GM12874 (cell line): Measurements from ENCODE around the gene RPL26.

ENCODE experiments used
- TF ChIP-seq, protein P1 (sequence below): IDR thresholded peaks from 2 replicates; pipeline ENCODE4 v1.5.1; 2011; ENCODE audit warnings: low read depth, mild to moderate bottlenecking, control low read depth, low read length, moderate library complexity; ENCODE audit not compliant: insufficient read depth

Gene RPL26

GRCh38 chr17:8382880-8383142, 182 bp downstream of the RPL26 start:
- TF ChIP-seq, protein P1, sequence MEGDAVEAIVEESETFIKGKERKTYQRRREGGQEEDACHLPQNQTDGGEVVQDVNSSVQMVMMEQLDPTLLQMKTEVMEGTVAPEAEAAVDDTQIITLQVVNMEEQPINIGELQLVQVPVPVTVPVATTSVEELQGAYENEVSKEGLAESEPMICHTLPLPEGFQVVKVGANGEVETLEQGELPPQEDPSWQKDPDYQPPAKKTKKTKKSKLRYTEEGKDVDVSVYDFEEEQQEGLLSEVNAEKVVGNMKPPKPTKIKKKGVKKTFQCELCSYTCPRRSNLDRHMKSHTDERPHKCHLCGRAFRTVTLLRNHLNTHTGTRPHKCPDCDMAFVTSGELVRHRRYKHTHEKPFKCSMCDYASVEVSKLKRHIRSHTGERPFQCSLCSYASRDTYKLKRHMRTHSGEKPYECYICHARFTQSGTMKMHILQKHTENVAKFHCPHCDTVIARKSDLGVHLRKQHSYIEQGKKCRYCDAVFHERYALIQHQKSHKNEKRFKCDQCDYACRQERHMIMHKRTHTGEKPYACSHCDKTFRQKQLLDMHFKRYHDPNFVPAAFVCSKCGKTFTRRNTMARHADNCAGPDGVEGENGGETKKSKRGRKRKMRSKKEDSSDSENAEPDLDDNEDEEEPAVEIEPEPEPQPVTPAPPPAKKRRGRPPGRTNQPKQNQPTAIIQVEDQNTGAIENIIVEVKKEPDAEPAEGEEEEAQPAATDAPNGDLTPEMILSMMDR, result no peak

DNA sequence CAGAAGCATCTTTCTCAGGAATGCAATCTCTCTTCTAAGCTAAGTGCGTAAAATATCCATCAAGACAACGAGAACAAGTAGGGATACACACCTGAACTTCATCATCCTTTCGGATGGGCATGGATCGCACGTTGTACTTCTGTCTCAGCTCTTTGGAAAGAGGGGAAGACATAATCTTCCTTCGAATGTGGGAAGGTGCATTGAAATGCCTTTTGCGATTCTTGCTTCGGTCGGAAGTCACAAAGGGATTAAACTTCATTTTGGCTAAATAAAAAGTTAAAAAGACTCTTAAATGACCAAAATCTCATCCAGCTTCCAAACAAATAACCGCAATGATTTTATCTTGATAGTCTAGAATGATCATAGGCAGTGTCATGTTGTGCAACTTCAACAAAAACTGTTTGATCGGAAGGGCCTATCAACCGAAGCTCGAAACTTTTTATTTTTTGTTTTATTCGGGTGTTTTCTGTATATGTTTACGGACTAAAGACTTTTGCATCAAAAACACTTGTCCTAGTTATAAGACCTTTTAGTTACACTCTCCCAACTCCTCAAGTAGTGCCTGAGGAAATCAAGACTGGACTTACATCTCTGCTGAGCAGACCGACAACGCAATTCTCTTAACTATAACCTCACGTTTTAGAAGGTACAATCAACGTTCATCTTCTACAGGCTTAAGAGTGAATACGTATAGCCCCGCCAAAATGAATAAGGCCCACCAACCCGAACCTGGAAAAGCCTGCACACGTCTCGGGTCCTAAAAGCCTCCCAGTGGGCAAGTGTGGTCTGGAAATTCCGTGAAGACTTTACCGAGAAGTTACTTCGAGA, 727 bp downstream of the RPL26 start:
- TF ChIP-seq, protein P1, result no peak

- TF ChIP-seq, protein P1, result no peak
Measured at GRCh38 chr17:8380049-8380448, 2.9 kb downstream of the RPL26 start.

- TF ChIP-seq, protein P1, result no peak
Measured at GRCh38 chr17:8377422-8377821, 5.6 kb downstream of the RPL26 start.

- TF ChIP-seq, protein P1, result peak; percentile 84
Measured at GRCh38 chr17:8376271-8377067, 6.5 kb downstream of the RPL26 start, which contains the start of gene KRABD2. KRABD2 (minus strand) TSS chr17:8376704.

DNA sequence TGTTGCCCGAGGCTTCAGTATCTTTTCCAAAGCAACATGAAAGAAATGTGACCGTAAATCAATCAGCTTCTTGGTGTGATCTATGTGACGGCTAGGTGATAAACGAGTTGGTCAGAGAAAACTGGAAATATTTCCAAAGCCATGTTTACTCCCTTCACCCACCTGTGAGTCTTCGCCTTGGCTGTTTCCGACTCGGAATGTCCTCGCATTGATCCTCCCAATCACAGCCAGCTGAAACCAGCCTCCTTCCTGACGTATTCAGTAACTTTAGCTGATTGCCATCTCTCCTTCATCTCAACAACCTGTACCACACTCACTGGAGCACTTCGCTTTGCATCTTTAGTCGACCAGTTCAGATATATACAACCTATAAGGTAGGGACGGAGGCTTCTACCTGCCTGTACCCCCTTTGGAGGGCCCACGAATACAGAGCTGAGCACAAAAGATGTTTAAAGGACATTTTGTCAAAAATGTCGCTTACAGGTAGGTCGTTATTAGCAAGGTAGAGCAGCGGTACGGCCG, 7.2 kb downstream of the RPL26 start:
- TF ChIP-seq, protein P1, result no peak

DNA sequence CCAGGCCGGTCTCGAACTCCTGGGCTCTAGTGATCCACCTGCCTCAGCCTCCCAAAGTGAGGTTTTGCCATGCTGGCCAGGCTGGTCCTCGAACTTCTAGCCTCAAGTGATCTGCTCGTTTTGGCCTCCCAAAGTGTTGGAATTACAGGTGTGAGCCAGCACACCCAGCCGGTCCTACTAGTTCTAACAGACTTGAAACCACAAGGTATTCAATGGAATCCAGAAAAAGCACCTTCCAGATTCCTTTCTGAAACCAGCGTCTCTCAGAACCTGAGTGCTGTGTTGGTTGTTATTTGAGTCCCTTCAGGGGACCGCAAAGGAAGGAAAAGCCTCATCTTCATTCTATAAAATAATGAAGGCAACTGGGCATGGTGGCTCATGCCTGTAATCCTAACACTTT, 10.6 kb downstream of the RPL26 start:
- TF ChIP-seq, protein P1, result no peak
